GM21526 (cell line): ENCODE data around the gene PCDH20.
"Not testable (repeated sequence)": the region's sequence is repeated elsewhere in the genome, so short reads cannot be mapped to it uniquely, and the experiment has no call there.

ENCODE experiments used
- ATAC-seq: cut with Tn5 transposase; IDR thresholded peaks from one replicate; pipeline ENCODE4 v1.9.1; 2021; ENCODE audit warnings: moderate library complexity; ENCODE audit not compliant: unreplicated experiment, low FRiP score

PCDH20 gene, protein sequence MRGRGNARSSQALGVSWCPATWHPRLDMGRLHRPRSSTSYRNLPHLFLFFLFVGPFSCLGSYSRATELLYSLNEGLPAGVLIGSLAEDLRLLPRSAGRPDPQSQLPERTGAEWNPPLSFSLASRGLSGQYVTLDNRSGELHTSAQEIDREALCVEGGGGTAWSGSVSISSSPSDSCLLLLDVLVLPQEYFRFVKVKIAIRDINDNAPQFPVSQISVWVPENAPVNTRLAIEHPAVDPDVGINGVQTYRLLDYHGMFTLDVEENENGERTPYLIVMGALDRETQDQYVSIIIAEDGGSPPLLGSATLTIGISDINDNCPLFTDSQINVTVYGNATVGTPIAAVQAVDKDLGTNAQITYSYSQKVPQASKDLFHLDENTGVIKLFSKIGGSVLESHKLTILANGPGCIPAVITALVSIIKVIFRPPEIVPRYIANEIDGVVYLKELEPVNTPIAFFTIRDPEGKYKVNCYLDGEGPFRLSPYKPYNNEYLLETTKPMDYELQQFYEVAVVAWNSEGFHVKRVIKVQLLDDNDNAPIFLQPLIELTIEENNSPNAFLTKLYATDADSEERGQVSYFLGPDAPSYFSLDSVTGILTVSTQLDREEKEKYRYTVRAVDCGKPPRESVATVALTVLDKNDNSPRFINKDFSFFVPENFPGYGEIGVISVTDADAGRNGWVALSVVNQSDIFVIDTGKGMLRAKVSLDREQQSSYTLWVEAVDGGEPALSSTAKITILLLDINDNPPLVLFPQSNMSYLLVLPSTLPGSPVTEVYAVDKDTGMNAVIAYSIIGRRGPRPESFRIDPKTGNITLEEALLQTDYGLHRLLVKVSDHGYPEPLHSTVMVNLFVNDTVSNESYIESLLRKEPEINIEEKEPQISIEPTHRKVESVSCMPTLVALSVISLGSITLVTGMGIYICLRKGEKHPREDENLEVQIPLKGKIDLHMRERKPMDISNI

DNA sequence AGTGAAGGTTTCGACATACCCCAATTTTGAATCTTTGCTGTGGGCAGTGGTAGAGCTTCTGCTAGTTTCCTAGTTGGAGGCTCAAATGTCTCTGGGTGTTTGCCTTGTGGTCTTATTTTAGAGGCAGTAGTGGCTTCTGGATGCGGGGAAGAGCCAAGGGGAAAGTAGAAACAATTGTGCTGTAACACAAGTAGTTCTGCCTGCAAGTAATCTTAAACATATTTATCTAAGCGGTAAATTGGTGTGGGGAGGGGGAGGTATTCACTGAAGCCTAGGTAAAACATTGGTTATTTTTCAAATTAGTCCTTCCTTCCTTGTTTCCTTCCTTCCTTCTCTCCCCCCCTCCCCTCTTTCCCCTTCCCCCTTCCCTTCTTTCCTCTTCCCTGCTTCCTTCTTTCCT, at the start of gene PCDH20:
Gene PCDH20 (minus strand): TSS at position 101 of the 400 bp plus-strand sequence. CDS start 691 bp downstream, outside the sequence.
- no peak for ATAC-seq

DNA sequence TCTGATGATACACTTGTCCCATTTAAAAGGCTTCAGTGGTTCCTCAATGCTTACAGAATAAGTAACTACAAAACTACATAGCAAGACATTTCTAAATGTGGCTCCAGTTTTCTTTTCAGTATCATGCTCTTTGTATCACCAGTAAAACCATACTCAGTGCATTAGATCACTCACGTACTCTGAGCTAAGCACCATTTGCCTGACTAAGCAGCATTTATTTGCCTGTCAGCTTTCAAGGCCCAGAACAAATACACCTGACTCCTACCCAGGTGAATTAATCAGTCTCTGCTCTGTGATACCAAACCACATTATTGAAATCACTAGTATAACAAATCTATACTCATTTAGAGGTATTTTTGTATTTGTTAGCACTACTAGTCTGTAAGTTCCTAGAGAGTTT, 47.4 kb upstream of the PCDH20 start:
- ATAC-seq, result no peak

DNA sequence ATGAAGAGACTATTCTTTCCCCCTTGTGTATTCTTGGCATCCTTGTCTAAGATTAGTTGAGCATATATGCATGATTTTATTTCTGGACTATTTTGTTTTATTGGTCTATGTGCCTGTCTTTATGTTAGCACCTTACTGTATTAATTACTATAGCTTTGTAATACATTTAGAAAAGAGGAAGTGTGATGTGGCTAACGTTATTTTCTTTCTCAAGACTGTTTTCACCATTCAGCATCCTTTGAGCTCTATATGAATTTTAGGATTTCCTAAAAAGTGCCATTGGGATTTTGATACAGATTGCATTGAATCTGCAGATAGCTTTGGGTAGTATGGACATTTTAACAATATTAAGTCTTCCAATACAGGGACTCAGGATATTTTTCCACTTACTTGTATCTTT, 37.5 kb upstream of the PCDH20 start:
- ATAC-seq, result no peak

DNA sequence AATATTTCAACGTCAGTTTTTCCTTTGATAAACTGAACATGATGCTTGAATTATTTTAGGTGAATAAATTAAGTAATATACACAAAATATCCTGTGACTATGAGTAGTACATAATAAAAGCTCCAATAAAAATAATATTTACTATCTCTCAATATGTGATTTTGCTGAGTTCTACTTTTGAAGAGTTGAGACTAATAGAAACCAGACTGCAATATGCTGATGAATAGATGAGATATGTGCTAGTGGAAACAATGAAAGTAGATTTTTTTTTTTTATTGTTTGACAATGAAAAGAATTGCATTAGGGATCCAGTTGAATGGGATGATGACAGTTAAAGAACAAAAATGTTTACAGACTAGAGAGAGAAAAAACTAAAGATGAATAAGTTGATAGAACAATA, 16.4 kb upstream of the PCDH20 start:
- no peak for ATAC-seq

DNA sequence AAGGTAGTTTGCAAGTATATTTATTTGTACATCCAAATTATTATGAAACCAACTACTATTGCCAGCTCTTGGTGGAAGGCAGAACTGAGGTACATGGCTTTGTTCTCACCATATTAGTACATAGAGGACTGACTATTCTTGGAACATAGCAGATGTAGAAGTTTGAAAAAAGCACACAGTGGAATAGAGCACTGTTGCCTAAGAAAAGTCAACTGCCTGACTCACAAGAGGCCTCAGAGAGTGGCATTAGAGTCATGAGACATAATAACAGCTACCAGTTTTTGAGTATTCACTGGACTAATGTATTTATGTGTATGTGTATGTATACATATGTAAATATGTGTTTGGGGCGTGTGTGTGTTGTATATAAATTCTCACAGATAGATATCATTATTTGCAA, 8.3 kb upstream of the PCDH20 start:
- ATAC-seq, result no peak

DNA sequence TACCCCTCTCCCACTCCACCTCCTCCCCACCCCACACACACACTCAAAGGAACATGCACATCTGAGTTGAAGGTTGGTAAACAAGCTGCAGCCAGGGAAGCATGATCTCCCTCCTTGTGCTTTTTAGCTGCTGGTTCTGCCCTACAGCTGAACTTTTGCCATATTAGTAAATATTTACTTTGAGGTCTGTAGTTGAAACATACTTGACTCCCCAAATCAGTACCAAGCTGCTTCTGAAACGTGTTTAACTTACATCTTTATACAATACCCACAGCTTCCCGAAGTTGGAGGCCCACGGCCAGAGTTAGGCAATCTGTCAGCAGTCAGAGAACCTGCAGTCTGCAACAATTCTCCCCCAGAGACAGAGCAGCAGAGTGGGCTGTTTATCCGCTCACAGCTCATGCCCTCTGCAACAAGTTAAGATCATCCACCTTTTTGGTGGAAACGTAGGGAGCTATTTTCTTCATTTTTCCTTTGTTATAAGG, 1.5 kb upstream of the PCDH20 start:
- ATAC-seq, result no peak

DNA sequence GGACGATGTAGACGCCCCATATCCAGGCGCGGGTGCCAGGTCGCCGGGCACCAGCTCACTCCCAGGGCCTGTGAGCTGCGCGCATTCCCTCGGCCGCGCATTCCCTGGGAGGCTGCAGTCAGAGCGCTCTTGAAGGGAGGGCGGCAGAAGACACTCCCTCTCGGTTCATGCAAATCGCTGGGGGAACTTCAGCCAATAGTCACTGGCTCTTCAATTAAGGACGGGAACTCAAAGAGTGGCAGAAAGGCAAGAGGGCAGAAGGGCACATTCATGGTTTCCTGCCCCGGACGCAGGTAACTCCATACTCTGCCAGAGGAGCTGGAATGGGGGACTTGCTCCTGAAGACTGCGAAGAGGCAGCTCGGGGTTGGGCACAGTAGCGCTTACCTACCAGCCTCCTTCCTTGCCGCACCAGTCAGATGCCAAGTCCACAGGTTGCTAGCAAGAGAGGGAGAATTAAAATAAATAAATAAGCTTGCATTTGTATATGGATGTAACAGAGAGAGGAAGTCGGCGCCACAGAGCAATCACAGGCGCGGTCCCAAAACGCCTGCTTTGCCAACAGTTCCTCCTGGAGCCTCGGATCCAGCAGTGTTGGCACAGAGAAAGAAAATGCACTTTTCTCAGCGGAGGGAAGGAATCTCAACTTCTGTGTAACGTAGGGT, 459 bp downstream of the PCDH20 start:
- ATAC-seq, result no peak

DNA sequence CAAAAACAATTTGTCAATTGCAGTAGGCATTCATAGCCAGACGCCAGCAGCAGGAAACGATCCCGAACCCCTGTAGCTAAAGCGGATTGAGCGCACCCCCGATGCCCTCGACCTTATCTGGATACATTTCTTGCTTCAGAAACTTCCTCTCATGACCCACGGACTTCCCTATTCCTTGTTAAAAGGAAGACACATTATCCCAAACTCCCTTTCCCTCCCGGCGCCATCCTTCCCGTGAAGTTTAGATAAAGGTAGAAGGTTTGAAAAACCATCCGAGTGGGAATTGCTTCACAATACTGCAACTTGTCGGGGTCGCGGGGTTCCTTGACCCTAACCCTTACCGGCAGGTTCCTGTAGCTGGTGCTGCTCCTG, 977 bp downstream of the PCDH20 start:
- ATAC-seq, result no peak

DNA sequence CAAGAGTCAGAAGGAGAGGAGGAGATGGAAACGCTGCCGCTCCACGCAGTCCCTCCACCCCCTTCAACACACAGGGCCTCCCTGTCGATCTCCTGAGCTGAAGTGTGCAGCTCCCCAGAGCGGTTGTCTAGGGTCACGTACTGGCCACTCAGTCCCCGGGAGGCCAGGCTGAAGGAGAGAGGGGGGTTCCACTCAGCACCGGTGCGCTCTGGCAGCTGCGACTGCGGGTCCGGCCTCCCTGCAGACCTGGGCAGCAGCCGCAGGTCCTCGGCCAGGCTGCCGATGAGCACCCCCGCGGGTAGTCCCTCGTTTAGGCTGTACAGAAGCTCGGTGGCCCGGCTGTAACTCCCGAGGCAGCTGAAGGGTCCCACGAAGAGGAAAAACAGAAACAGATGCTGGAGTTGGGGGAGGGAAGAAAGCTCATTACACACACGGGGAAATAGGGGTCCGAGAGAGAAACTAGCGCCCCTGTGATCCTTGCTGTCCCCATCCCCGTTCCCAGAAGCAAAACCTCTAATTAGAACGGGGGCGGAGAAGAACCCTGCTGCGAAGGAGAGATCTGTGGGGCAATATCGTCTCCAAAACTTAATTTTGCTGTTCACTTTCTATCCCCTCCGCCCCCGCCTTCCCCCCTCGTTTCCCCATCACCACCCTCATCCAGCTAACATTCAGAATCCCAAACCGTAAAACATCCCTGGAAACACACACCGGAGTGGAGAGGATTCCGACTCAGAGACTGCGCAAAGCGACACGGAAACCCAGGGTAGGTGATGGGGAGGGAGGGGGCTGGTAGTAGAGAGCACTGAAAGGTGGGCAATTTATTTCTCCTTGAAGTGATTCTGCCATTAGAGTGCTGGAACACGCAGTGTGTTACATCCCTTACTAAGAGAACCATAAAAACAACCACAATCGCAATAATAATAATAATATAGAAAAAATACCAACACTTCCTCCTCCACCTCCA, 1.8 kb downstream of the PCDH20 start:
- ATAC-seq, result no peak

DNA sequence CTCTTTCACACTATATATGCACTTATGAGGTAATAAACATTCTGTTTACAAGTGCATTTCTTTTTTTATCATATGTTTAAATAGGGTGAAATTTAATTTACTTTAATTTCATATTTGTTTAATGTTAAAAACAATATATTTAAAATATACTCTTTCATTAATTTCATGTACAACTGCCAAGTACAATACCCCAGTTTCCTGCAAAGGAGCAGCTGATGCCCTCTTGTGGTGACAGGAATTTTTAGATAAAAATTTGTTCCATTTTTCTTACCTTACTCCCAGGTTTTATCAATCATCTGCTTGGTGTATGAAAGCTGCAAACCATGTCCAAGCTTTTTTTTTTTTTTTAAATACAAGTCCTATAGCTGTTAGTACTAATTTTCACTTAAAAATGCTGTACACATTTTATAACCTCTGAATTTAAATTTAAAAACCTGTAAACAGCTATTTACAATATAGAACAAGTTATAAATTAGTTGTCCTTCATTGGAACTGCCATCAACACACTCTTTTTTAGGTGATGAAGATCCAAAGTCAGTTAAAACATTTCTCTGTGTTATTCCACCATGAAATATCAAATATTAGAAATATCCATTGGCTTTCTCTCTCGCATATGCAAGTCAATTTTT, 4.9 kb downstream of the PCDH20 start:
- ATAC-seq, result no peak

DNA sequence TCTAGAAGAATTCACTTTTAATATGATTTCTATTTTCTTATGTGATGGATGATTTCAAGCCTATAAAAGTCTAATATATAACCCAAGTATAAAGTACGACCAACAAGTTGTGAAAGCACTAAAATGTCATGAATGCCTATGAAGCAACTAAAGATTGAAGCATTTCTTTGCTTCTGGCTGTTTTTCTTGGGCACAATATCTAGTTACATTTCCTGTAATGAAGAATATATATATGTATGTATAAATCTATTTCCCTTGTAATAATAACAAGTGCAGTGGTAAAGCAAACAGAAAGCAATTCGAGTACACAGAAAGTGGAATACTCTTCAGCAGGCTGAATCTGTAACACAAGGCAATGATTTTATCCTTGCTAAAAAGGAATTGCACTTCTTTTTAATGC, 5.4 kb downstream of the PCDH20 start:
- no peak for ATAC-seq

DNA sequence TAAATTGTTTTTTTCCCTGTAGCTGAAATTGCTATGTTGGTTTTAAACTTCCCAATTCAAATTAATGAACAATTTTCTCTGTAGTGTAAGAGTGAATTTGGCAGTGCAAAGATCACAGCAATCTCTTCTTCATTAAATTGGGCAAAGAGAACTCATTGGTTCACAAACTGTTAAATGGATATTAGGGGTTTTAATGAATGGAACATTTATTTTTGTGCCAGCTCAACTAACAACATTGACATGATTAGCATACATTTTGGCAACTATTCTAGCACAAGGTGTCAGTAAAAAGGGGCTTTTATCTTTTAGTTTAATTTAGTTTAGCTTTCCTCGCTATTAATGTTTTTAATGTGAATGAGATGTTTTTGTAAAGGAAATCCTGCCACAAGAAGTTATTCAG, 7.1 kb downstream of the PCDH20 start:
- ATAC-seq, result no peak

DNA sequence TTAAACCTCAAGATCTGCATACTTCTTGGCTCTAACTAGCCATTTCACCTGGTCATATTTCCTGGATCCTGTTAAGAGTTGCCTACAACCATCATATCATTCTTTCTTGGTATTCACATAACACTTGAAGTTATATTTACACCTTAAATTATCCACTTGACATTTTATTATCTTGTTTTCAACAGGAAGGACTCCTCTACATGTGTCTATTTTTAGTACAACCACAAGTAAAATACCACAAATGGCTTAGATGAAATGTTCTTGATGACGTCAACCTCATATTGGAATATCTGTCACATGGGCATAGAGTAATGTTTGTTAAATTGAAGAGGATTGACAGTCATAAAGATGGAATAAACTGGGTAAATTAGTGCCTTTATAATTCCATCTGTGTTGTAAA, 9.4 kb downstream of the PCDH20 start:
- no peak for ATAC-seq

DNA sequence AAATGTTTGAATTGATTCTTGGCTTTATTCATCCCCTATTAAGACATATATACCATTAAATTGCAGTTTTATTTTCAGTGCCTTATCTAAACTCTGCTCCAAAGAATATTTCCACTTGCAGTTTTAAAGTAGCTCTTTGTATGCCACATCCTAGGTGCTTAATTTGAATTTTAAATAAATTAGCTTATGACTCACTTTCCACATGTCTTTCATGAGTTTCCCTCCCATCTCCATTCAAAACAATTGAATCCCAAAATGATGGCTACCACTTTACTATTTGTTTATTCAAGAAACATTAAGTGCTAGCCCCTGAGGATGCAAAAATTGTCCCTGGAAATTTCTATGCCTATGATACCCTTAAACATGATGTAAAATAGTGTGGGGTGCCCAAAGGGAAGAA, 19.5 kb downstream of the PCDH20 start:
- ATAC-seq, result no peak

DNA sequence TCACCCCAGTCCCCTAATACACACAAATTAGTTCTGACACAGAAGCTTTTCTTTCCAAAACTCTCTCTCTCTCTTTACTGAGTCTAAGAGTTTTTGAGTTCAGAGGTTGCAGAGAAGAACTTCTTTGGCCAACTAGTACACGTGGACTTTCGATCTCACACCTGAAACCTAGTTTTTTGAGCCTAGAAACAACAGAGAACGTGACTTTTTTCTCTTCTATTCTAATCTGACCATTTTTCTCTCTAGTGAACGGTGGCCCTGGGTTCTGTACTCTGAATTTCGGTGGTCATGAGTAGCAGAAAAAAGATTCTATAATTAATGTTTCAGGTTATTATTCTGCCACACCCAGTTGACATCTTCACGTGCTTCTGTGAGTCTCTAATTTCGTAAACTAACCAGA, 24.2 kb downstream of the PCDH20 start:
- no peak for ATAC-seq

DNA sequence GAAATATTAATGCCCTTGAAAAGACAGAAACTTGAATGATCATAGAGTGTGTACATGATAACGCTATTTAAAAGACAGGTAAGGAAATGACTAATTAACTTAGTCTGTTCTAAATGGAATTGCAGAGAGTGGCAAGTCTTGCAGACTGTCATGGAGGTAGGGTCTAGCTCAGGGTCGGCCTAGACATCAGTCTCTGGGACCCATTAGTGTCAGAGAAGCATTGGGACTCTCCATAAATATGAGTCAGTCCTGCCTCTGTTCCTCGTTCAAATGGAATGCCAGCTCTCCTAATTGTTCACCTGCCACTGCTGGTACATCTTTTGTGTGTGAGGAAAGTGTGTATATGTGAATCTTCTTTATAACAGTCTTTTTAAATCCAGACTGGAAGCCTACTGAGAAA, 28.0 kb downstream of the PCDH20 start:
- no peak for ATAC-seq

DNA sequence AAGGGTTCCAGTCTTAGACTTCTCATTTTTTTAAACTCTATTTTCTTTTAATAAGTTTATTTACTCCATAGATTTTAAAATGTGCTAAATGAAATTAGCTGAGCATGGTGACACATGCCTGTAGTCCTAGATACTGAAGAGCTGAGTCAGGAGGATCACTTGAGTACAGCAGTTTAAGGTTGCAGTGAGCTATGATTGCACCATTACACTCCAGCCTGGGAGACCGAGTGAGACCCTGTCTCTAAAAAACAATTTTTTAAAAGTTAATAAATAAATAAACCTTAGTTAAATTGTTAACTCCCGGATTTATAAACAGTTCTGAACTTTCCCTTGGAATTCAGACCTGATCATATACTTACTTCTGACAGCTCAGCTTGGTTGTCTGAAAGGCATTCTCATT, 32.5 kb downstream of the PCDH20 start:
- ATAC-seq, result no peak

DNA sequence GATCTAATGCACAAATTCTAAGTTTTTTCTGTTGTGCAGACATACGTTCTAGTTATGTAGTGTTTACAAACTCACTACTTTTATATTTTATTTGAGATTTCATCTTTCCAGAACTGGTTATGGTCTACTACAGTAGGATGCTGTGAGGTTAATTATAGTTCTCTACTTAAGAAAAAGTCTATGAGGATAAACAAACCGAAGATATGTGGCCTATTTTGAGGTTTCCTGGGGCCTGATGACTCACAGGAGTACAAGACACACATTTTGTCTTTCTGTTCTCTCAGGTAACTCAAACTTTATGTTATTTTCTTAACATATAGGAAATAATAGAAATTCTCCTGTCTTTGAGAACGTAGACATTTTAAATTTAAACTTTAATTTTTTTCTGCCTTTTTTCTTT, 45.1 kb downstream of the PCDH20 start:
- ATAC-seq, result no peak

DNA sequence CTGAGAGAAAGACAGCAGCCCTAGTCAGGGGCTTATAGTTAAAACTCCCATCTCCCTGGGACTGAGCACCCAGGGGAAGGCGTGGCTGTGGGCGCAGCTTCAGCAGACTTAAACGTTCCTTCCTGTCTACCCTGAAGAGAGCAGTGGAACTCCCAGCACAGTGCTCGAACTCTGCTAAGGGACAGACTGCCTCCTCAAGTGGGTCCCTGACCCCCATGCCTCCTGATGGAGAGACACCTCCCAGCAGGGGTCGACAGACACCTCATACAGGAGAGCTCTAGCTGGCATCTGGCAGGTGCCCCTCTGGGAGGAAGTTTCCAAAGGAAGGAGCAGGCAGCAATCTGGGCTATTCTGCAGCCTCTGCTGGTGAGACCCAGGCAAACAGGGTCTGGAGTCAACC, 51.0 kb downstream of the PCDH20 start:
- not testable (repeated sequence) for ATAC-seq
